ENCODE measurements around the gene CFAP100.

CFAP100 gene

GRCh38 chr3:126394179-126394976 lies at the start of gene CFAP100:
Gene CFAP100, plus strand, starts transcription at chr3:126394909. Its CDS starts 1,092 bp downstream, at chr3:126396001.
- TF ChIP-seq GATA2 (IDR thresholded peaks at IDR 0.05; ENCODE audit: low read depth, low read length) (no peak), GATA3 (IDR thresholded peaks at IDR 0.05; ENCODE audit: low read depth, low read length) (no peak)

DNA sequence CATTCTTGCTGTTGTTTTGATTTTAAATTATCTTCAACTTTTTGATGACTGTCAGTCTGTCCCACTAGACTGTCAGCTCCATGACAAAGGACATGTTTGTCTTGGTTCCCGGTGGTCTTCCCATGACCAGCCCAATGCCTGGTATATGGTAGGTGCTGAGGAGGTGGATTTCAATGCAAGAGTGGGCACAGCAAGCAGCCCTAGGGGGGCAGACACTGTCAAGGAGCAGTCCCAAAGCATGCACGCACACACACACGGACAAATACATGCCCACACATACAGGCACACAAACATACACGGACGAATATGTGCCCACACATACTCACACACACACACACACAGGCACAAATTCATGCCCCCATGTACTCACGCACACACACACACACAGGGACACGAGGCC lies 49.5 kb upstream of the CFAP100 start:
- no peak for TF ChIP-seq GATA2 (IDR thresholded peaks at IDR 0.05; ENCODE audit: low read depth, low read length)

- TF ChIP-seq GATA3 (IDR thresholded peaks at IDR 0.05; ENCODE audit: low read depth, low read length) (no peak), GATA2 (IDR thresholded peaks at IDR 0.05; ENCODE audit: low read depth, low read length) (no peak)
Observed at GRCh38 chr3:126345641-126346460, 48.9 kb upstream of the CFAP100 start.

- TF ChIP-seq GATA2 (IDR thresholded peaks at IDR 0.05; ENCODE audit: low read depth, low read length) (no peak), GATA3 (IDR thresholded peaks at IDR 0.05; ENCODE audit: low read depth, low read length) (no peak)
Observed at GRCh38 chr3:126346466-126346865, 48.2 kb upstream of the CFAP100 start.

- TF ChIP-seq GATA3 (IDR thresholded peaks at IDR 0.05; ENCODE audit: low read depth, low read length) (no peak), GATA2 (IDR thresholded peaks at IDR 0.05; ENCODE audit: low read depth, low read length) (no peak)
Observed at GRCh38 chr3:126347543-126348161, 47.1 kb upstream of the CFAP100 start.

DNA sequence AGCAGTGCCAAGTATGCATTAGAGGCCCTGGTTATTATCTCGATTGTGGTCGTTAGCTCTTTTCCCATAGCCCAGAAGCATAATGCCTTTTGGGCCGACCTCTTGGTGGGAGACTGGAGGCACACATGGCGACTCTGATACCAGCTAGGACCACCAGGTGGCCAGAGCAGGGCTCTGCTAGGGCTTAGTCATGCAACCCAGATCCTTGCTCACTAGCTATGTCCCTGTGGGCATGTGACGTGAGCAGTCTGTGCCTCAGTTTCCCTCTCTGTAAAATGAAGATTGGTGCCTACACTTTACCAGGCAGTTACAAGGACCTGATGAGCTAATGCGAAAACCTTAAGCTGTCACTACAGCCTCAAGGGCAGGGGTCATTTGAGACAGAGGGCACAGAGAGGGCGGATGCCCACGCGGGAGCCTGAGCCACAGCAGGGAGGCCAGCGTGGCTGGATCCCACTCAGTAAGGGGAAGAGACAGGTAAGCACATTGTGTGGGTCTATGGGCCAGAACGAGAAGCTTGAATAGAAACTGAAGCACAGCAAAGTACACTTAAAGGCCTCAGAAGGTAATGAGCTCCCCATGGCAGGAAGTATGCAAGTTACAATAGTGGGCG lies 46.3 kb upstream of the CFAP100 start:
- no peak for TF ChIP-seq GATA2 (IDR thresholded peaks at IDR 0.05; ENCODE audit: low read depth, low read length)

GRCh38 chr3:126349071-126349470 lies 45.6 kb upstream of the CFAP100 start:
- no peak for TF ChIP-seq GATA2 (IDR thresholded peaks at IDR 0.05; ENCODE audit: low read depth, low read length)
- TF ChIP-seq GATA3 (IDR thresholded peaks at IDR 0.05; ENCODE audit: low read depth, low read length) = no peak

DNA sequence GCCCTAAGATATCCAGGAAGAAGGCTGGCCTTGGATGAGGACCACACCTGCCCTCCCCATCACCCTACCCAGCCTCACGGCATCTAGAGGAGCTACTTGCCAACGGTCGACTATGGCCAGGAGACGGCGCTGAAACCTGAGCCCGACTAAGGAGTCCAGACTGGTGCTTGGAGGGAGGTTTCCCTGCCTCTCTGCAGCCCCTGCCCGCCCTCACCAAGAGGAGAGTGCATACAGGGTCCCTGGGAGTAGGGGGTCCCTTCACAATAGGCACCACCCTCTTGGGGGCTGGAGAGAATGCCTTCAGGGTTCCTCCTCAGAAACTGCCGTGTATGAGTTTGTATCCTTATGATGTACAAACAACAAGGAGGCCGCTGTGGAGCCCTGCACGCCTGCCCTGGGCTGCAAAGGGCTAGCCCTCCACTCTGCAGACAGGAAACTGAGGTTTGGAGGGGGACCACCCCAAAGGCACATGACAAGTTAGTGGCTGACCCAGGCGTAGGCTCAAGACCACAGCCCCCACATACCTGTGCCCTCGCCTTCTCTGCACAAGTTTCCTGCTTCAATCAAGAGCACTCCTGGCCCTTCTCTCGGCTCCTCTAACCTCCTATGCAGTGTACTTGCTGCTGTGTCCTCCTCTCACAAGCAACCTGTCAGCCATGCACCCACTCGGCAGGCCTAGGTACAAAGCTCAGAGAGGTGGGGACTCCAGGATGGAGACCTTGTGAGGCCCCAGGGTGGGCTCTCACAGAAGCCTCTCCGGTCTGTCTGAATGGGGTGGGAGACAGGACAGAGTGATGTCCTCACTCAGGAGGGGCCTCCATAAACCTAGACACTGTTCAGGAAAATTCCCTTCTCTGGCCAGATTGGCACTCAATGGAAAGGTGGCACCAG lies 44.9 kb upstream of the CFAP100 start:
- TF ChIP-seq GATA2 (IDR thresholded peaks at IDR 0.05; ENCODE audit: low read depth, low read length) (no peak), GATA3 (IDR thresholded peaks at IDR 0.05; ENCODE audit: low read depth, low read length) (no peak)

- no peak for TF ChIP-seq GATA3 (IDR thresholded peaks at IDR 0.05; ENCODE audit: low read depth, low read length)
- TF ChIP-seq GATA2 (IDR thresholded peaks at IDR 0.05; ENCODE audit: low read depth, low read length) = no peak
Observed at GRCh38 chr3:126350502-126351085, 44.1 kb upstream of the CFAP100 start.

- TF ChIP-seq GATA2 (IDR thresholded peaks at IDR 0.05; ENCODE audit: low read depth, low read length) = no peak
- no peak for TF ChIP-seq GATA3 (IDR thresholded peaks at IDR 0.05; ENCODE audit: low read depth, low read length)
Observed at GRCh38 chr3:126351086-126351770, 43.5 kb upstream of the CFAP100 start.

GRCh38 chr3:126351771-126352475 lies 42.8 kb upstream of the CFAP100 start:
- no peak for TF ChIP-seq GATA2 (IDR thresholded peaks at IDR 0.05; ENCODE audit: low read depth, low read length)
- no peak for TF ChIP-seq GATA3 (IDR thresholded peaks at IDR 0.05; ENCODE audit: low read depth, low read length)
